K562 (cell line): ENCODE measurements around the gene ASB10. TPM values are rescaled to one million over a fixed set of nuclear protein-coding genes. Genes with fewer than 3 reads are reported as not detected.

Experiments used
- ATAC-seq: fragments of 200-7000 bp; cut with Tn5 transposase; 3 replicates; pipeline ENCODE4 v1.9.1; 2020; ENCODE audit warnings: moderate library complexity
- BruUV-seq: library from RNA; stranded (reverse); fragments of 400-500 nt; replicated peaks from 2 replicates; lab custom pipeline; 2021; lab: Mats Ljungman, UMichigan
- CTCF ChIA-PET: fragments of 300-600 bp; formaldehyde crosslinking; extraction: SDS; loops from one replicate; lab custom pipeline; 2021; ENCODE audit warnings: low intra/inter-chr PET ratio; lab: Yijun Ruan, JAX
- POLR2A ChIA-PET: fragments of 300-600, 350-650 bp; sonication (Branson Sonifier 250); formaldehyde crosslinking; extraction: SDS; loops from one replicate; lab custom pipeline; 2021; ENCODE audit warnings: antibody characterized with exemption, inconsistent platforms; lab: Yijun Ruan, JAX
- DNase-seq, 4 experiments: peaks; one replicate each; pipeline versions ENCODE4 v3.0.0 to v3.0.0-alpha.2; 2011 to 2018; ENCODE audit warnings: low spot score in 3 of 4, mixed read lengths in 3 of 4; ENCODE audit errors: extremely low read depth in 1 of 4
- FAIRE-seq: peaks from 2 replicates; lab custom pipeline; 2011; peaks lifted over from hg19 to GRCh38; lab: Jason Lieb, UNC
- H2AFZ ChIP-seq: 2 replicates; pipeline ENCODE4 v1.6.0; 2011; ENCODE audit warnings: low read depth, low read length, control low read depth, inconsistent platforms
- H3K27ac ChIP-seq: fragments of 200-600 bp; 3 replicates; pipeline ENCODE4 v1.8.0; 2011; ENCODE audit warnings: low read depth, mild to moderate bottlenecking, control low read depth, inconsistent platforms, low read length, moderate library complexity, mixed read lengths; ENCODE audit errors: extremely low read depth
- H3K27me3 ChIP-seq, 2 experiments: fragments of 300-600 bp in 1 of 2; 2 replicates in 1 of 2; 3 replicates in 1 of 2; pipeline versions ENCODE4 v1.6.0 to v1.8.0; 2011; ENCODE audit warnings: inconsistent platforms in 2 of 2, low read length in 2 of 2, mild to moderate bottlenecking in 1 of 2, mixed read lengths in 1 of 2, moderate library complexity in 1 of 2; ENCODE audit not compliant: control insufficient read depth in 2 of 2, insufficient read depth in 2 of 2
- H3K36me3 ChIP-seq: fragments of 300-600 bp; 3 replicates; pipeline ENCODE4 v1.8.0; 2011; ENCODE audit warnings: mild to moderate bottlenecking, low read length, inconsistent platforms; ENCODE audit not compliant: control insufficient read depth, insufficient read depth
- H3K4me1 ChIP-seq, 2 experiments: fragments of 200-600 bp in 1 of 2; replicated peaks in 1 of 2; 2 replicates in 1 of 2; 3 replicates in 1 of 2; pipeline versions ENCODE4 v1.5.1 to v1.8.0; 2011; ENCODE audit warnings: inconsistent platforms in 2 of 2, low read length in 2 of 2, mild to moderate bottlenecking in 1 of 2, mixed read lengths in 1 of 2, moderate library complexity in 1 of 2; ENCODE audit not compliant: control insufficient read depth in 2 of 2, insufficient read depth in 2 of 2
- H3K4me2 ChIP-seq: 2 replicates; pipeline ENCODE4 v1.6.1; 2011; ENCODE audit warnings: low read length, control low read depth, inconsistent platforms, mixed read lengths; ENCODE audit not compliant: insufficient read depth
- H3K4me3 ChIP-seq: fragments of 200-600 bp; sonication (generic), shearing (Covaris generic); 2 replicates; pipeline ENCODE4 v1.5.1; 2016; ENCODE audit warnings: control low read depth, inconsistent platforms
- H3K79me2 ChIP-seq: fragments of 200-600 bp; 3 replicates; pipeline ENCODE4 v1.8.0; 2011; ENCODE audit warnings: low read length, inconsistent platforms; ENCODE audit not compliant: control insufficient read depth, insufficient read depth
- H3K9ac ChIP-seq, 2 experiments: 2 replicates each; pipeline versions ENCODE4 v1.6.0 to v1.6.1; 2011; ENCODE audit warnings: low read depth in 2 of 2, low read length in 2 of 2, control low read depth in 1 of 2, inconsistent platforms in 1 of 2, mild to moderate bottlenecking in 1 of 2, mixed read lengths in 1 of 2; ENCODE audit not compliant: insufficient read depth in 1 of 2
- H3K9me1 ChIP-seq: one replicate; pipeline ENCODE4 v1.6.0; 2011; ENCODE audit warnings: inconsistent platforms, mild to moderate bottlenecking, low read length, moderate library complexity; ENCODE audit not compliant: control insufficient read depth, insufficient read depth
- H3K9me3 ChIP-seq: replicated peaks from 2 replicates; pipeline ENCODE4 v1.5.1; 2011; ENCODE audit warnings: low read depth, low read length, inconsistent platforms; ENCODE audit not compliant: control insufficient read depth, insufficient read depth
- H4K20me1 ChIP-seq: replicated peaks from 2 replicates; pipeline ENCODE4 v1.6.1; 2011; ENCODE audit warnings: low read length, inconsistent platforms, mixed read lengths; ENCODE audit not compliant: control insufficient read depth, insufficient read depth
- AFF4 ChIP-seq: sonication (generic); formaldehyde crosslinking; IDR thresholded peaks from 2 replicates; pipeline ENCODE4 v1.8.0; 2023; ENCODE audit warnings: mild to moderate bottlenecking, missing genetic modification reagents
- CBFA2T3 ChIP-seq: fragments of 450-650 bp; IDR thresholded peaks from 2 replicates; pipeline ENCODE4 v1.6.1; 2017
- CBX1 ChIP-seq: sonication (generic); IDR thresholded peaks from 2 replicates; pipeline ENCODE4 v1.6.1; 2016; ENCODE audit warnings: antibody characterized with exemption, low read depth, mild to moderate bottlenecking
- DMBX1 ChIP-seq: fragments of 250-450 bp; sonication (Bioruptor Pico); IDR thresholded peaks from 2 replicates; pipeline ENCODE4 v1.8.0; 2022; ENCODE audit warnings: inconsistent platforms, mild to moderate bottlenecking, moderate library complexity, borderline replicate concordance
- E2F3 ChIP-seq: fragments of 250-450 bp; sonication (Bioruptor Pico); IDR thresholded peaks from 2 replicates; pipeline ENCODE4 v1.4.0; 2020; ENCODE audit warnings: mild to moderate bottlenecking
- ETV1 ChIP-seq: fragments of 450-650 bp; conservative IDR thresholded peaks from 2 replicates; pipeline ENCODE4 v1.6.1; 2016; ENCODE audit warnings: missing genetic modification characterization, control low read depth, low read depth, missing compliant biosample characterization
- FOSL1 ChIP-seq: fragments of 200-800 bp; sonication (Bioruptor generic); conservative IDR thresholded peaks from 2 replicates; pipeline ENCODE4 v1.6.1; 2016; ENCODE audit warnings: missing genetic modification characterization, missing compliant biosample characterization
- GABPB2 ChIP-seq: fragments of 250-450 bp; sonication (Bioruptor Pico); conservative IDR thresholded peaks from 2 replicates; pipeline ENCODE4 v1.5.1; 2021; ENCODE audit warnings: mild to moderate bottlenecking
- JUND ChIP-seq, 2 experiments: IDR thresholded peaks; 2 replicates in 1 of 2; 3 replicates in 1 of 2; pipeline ENCODE4 v1.6.1; 2011; ENCODE audit warnings: borderline replicate concordance in 2 of 2, low read depth in 2 of 2, low read length in 2 of 2, improper control_type of control experiment in 1 of 2, missing biosample characterization in 1 of 2, missing genetic modification characterization in 1 of 2, missing genetic modification reagents in 1 of 2
- POLR2H ChIP-seq: IDR thresholded peaks from 2 replicates; pipeline ENCODE4 v1.6.1; 2016; ENCODE audit warnings: missing genetic modification characterization, low read depth, mild to moderate bottlenecking, control low read depth, missing compliant biosample characterization, moderate library complexity
- RBM14 ChIP-seq: fragments of 200-400 bp; formaldehyde crosslinking; IDR thresholded peaks from 2 replicates; pipeline ENCODE4 v1.6.1; 2018; ENCODE audit warnings: low read depth, mild to moderate bottlenecking, low read length, moderate library complexity, borderline replicate concordance; ENCODE audit not compliant: insufficient read depth
- SMC3 ChIP-seq: conservative IDR thresholded peaks from 2 replicates; pipeline ENCODE4 v1.6.1; 2011; ENCODE audit warnings: low read depth, low read length, improper control_type of control experiment; ENCODE audit not compliant: insufficient read depth
- ZBTB26 ChIP-seq: fragments of 450-650 bp; formaldehyde crosslinking; IDR thresholded peaks from 2 replicates; pipeline ENCODE4 v1.4.0; 2022; ENCODE audit warnings: missing genetic modification characterization
- ZFP30 ChIP-seq: fragments of 250-450 bp; sonication (Bioruptor Pico); IDR thresholded peaks from 2 replicates; pipeline ENCODE4 v1.8.0; 2022; ENCODE audit warnings: moderate library complexity, mild to moderate bottlenecking, inconsistent platforms, borderline replicate concordance
- ZNF398 ChIP-seq: fragments of 250-450 bp; sonication (Bioruptor Pico); IDR thresholded peaks from 2 replicates; pipeline ENCODE4 v1.8.0; 2021; ENCODE audit warnings: moderate library complexity, mild to moderate bottlenecking, inconsistent platforms
- WGBS: fragments of 100-300 bp; shearing (Covaris generic); methylation state at CpG from one replicate; pipeline ENCODE4 v1.1.6; 2016; ENCODE audit warnings: low coverage, mixed read lengths; ENCODE audit not compliant: insufficient coverage; ENCODE audit errors: missing lambda C conversion rate; 5-methylcytosine and 5-hydroxymethylcytosine counted together
- in situ Hi-C: fragments of 300-500 bp; cut with MboI; formaldehyde crosslinking; loops from 4 replicates; pipeline ENCODE4 v1.15.0; 2018; ENCODE audit warnings: inconsistent platforms, mixed read lengths
- intact Hi-C: fragments of 100-400 bp; cut with micrococcal nuclease; formaldehyde crosslinking; loops from 2 replicates; pipeline ENCODE4 v1.14.2; 2022
- polyA plus RNA-seq, 8 experiments: library from polyadenylated mRNA; depleted of rRNA in 4 of 8; stranded (reverse) in 5 of 8; unstranded in 3 of 8; fragments of >200 nt; fragmentation: Nextera tagmentation in 2 of 8; fragmentation: Illumina TruSeq in 1 of 8; extraction: Ambion mirVana in 2 of 8; extraction: Trizol in 1 of 8; gene quantifications; 2 replicates each; pipeline versions ENCODE4 v1.2.1 to v1.2.3, GENCODE V29; 2011 to 2014; ENCODE audit warnings: inconsistent platforms in 1 of 8, missing spikeins in 1 of 8
- total RNA-seq, 7 experiments: library from RNA; depleted of rRNA in 6 of 7; stranded (reverse); fragments of >200 nt in 6 of 7; fragmentation: Illumina TruSeq in 2 of 7; extraction: Trizol in 2 of 7; gene quantifications; 2 replicates each; pipeline versions ENCODE4 v1.2.1 to v1.2.3, GENCODE V29; 2011 to 2021; ENCODE audit warnings: low replicate concordance in 1 of 7

Gene ASB10
- total and polyA plus RNA-seq, 9 of the 15 experiments (the other 6 are each of a cell fraction or from before 2014, with no cell fraction given): not detected

- no peak for FAIRE-seq
- Histone ChIP-seq H3K9me3 (no peaks in the 10 kb centered on the region), H3K4me1 (peaks cover 0 to 22% of the 10 kb centered on the region in 2 experiments; a peak in 2 of 5 replicates)
- no peak for TF ChIP-seq FOSL1 (tag)
- no peak for TF ChIP-seq POLR2H (tag)
- no peak for TF ChIP-seq ZNF398 (CRISPR knock-in tag)
- no peak for TF ChIP-seq CBX1
- TF ChIP-seq ETV1 (tag): no peak
- TF ChIP-seq E2F3: no peak
- no peak for TF ChIP-seq ZBTB26 (CRISPR knock-in tag)
- TF ChIP-seq JUND (IDR thresholded peaks at IDR 0.05; ENCODE audit: borderline replicate concordance, low read depth, low read length): no peak
- no peak for TF ChIP-seq JUND (tag; IDR thresholded peaks at IDR 0.05; ENCODE audit: borderline replicate concordance, low read depth, low read length)
- TF ChIP-seq GABPB2 (CRISPR knock-in tag): no peak
- no peak for TF ChIP-seq AFF4
- TF ChIP-seq CBFA2T3: no peak
- no peak for TF ChIP-seq ZFP30 (CRISPR knock-in tag)
- no peak for TF ChIP-seq RBM14
- no peak for TF ChIP-seq DMBX1 (CRISPR knock-in tag)
- no peak for TF ChIP-seq SMC3
Observed at GRCh38 chr7:151144387-151144786, 42.7 kb downstream of the ASB10 start.

More at GRCh38 chr7:151144387-151144786, 42.7 kb downstream of the ASB10 start:
- DNase-seq (no peak), ATAC-seq (no peak)
- POLR2A ChIA-PET: interaction anchor here (0.5 to 1.7 kb wide), 2 partner anchors 8 to 31 kb away, joined by 3 to 4 read pairs; no protein-coding TSS in a partner anchor
- BruUV-seq: no TSS peak
- Histone ChIP-seq H3K9ac (no peak overlapping the region), H3K27ac (no peak overlapping the region), H3K79me2 (no peaks in the 10 kb centered on the region), H2AFZ (no peak overlapping the region), H3K4me2 (no peak overlapping the region), H3K9me1 (peaks cover 5% of the 10 kb centered on the region), H3K27me3 (peaks cover 11 to 14% of the 10 kb centered on the region in 2 experiments; a peak in 4 of 5 replicates), H3K4me3 (no peak overlapping the region), H4K20me1 (peaks cover 4% of the 10 kb centered on the region; the same call in 1 of the 2 replicates), H3K36me3 (peaks cover 55% of the 10 kb centered on the region)
- in situ Hi-C loops (no loop called here), intact Hi-C loops (no loop called here)
- CTCF ChIA-PET: no interaction called here
- 96% methylated on average over 6 of the region's 7 CpGs for WGBS
